Activated B cell treated with CpG ODN at 0.5 μM for 24 hours (primary cell): ENCODE measurements around the gene SEMA3C. TPM values are rescaled to one million over a fixed set of nuclear protein-coding genes. Genes with fewer than 3 reads are reported as not detected.

Experiments
- ATAC-seq: fragments of 200-7000 bp; cut with Tn5 transposase; one replicate; pipeline ENCODE4 v1.10.0; 2021; ENCODE audit warnings: low read depth, mild to moderate bottlenecking, moderate library complexity
- CTCF ChIA-PET: fragments of 350-600 bp; sonication (Branson Sonifier 250); formaldehyde crosslinking; loops from one replicate; lab custom pipeline; 2021; ENCODE audit warnings: antibody characterized with exemption; lab: Charles Lee
- POLR2A ChIA-PET: fragments of 350-600 bp; sonication (Branson Sonifier 250); formaldehyde crosslinking; loops from one replicate; lab custom pipeline; 2021; ENCODE audit warnings: antibody characterized with exemption; lab: Charles Lee
- DNase-seq: peaks from one replicate; pipeline ENCODE4 v3.0.0; 2022
- H3K27ac Mint-ChIP-seq: one replicate; pipeline ENCODE4 v1.8.0; 2020; ENCODE audit warnings: mixed read lengths
- H3K27me3 Mint-ChIP-seq: one replicate; pipeline ENCODE4 v1.8.0; 2021; ENCODE audit warnings: mixed read lengths
- H3K36me3 Mint-ChIP-seq: one replicate; pipeline ENCODE4 v1.8.0; 2021; ENCODE audit warnings: low read depth, mixed read lengths
- H3K4me1 Mint-ChIP-seq: one replicate; pipeline ENCODE4 v1.8.0; 2021; ENCODE audit warnings: mixed read lengths
- H3K4me3 Mint-ChIP-seq: one replicate; pipeline ENCODE4 v1.8.0; 2020; ENCODE audit warnings: mild to moderate bottlenecking, mixed read lengths
- H3K9me3 Mint-ChIP-seq: one replicate; pipeline ENCODE4 v1.8.0; 2020; ENCODE audit warnings: mixed read lengths
- intact Hi-C: fragments of 100-400 bp; cut with micrococcal nuclease; formaldehyde crosslinking; loops from one replicate; pipeline ENCODE4 v1.15.1; 2024
- total RNA-seq: library from RNA; stranded (reverse); gene quantifications from 2 replicates; pipeline ENCODE4 v1.2.3, GENCODE V29; 2022
- TF ChIP-seq, protein P1 (sequence below): fragments of 200-600 bp; IDR thresholded peaks from one replicate; pipeline ENCODE4 v1.8.0; 2022; ENCODE audit warnings: antibody characterized with exemption, mild to moderate bottlenecking

SEMA3C gene
- total RNA-seq, 1 donor from 2014 or later = not detected

DNA sequence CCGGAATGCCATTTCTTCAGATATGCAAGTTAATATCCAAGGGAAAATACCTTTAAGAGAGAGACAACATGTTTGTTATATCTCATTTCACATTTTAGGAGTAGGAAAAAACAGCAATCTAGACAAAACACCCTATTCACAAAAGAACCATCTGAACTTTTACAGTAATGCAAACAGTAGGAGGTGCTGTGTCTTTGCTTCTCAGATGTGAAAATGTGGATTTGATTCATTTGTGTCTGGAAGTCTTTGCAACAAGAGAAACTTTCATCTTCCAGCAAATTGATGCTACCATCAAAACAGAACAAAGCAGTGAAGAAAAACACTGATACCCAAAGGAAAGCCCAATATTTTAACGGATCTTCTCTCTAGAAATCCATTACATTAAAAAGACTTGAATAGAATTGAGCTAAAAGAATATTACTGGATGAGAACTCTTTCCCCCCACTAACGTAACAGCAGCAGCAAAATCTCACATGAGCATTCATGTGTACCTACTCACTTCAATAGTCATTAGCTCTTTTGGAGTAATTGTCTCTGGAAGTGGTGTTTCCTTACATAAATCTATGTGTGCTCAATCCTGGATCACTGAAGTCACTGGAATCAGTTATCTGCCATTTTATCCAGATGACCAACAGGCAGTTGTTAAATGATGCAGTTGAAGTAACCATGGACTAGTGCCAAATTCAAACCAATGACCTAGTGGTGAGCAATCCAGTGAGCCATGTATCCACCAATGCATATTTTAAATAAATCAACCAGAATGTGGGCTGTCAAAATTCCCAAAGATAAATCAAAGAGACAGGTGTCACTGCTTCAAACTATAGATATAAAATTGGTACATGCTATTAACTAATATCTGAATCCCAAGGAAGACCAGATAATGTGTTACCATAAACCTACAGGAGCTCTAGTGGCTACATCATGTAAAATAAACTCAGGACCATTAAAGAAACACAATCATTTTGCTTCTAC lies 1.8 kb downstream of the SEMA3C start:
- no peak for ATAC-seq
- peaks cover 3% of the 10 kb centered on the region for H3K9me3 Mint-ChIP-seq
- DNase-seq = no peak
- TF ChIP-seq, protein P1, sequence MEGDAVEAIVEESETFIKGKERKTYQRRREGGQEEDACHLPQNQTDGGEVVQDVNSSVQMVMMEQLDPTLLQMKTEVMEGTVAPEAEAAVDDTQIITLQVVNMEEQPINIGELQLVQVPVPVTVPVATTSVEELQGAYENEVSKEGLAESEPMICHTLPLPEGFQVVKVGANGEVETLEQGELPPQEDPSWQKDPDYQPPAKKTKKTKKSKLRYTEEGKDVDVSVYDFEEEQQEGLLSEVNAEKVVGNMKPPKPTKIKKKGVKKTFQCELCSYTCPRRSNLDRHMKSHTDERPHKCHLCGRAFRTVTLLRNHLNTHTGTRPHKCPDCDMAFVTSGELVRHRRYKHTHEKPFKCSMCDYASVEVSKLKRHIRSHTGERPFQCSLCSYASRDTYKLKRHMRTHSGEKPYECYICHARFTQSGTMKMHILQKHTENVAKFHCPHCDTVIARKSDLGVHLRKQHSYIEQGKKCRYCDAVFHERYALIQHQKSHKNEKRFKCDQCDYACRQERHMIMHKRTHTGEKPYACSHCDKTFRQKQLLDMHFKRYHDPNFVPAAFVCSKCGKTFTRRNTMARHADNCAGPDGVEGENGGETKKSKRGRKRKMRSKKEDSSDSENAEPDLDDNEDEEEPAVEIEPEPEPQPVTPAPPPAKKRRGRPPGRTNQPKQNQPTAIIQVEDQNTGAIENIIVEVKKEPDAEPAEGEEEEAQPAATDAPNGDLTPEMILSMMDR = no peak
- peaks cover 4% of the 10 kb centered on the region for H3K4me1 Mint-ChIP-seq
- CTCF ChIA-PET = no interaction called here
- intact Hi-C loops = no loop called here
- H3K27ac Mint-ChIP-seq = no peak overlapping the region
- peaks cover 21% of the 10 kb centered on the region for H3K27me3 Mint-ChIP-seq
- POLR2A ChIA-PET = no interaction called here
- no peaks in the 10 kb centered on the region for H3K36me3 Mint-ChIP-seq
- H3K4me3 Mint-ChIP-seq = no peak overlapping the region

GRCh38 chr7:80910228-80910627 lies 8.6 kb downstream of the SEMA3C start:
- Mint-ChIP-seq H3K27ac (no peak overlapping the region), H3K36me3 (no peaks in the 10 kb centered on the region), H3K4me3 (no peak overlapping the region), H3K9me3 (peaks cover 6% of the 10 kb centered on the region), H3K4me1 (no peaks in the 10 kb centered on the region), H3K27me3 (no peaks in the 10 kb centered on the region)
- POLR2A ChIA-PET = no interaction called here
- CTCF ChIA-PET = no interaction called here
- TF ChIP-seq, protein P1 = no peak
- ATAC-seq = no peak
- no peak for DNase-seq
- intact Hi-C loops = no loop called here

DNA sequence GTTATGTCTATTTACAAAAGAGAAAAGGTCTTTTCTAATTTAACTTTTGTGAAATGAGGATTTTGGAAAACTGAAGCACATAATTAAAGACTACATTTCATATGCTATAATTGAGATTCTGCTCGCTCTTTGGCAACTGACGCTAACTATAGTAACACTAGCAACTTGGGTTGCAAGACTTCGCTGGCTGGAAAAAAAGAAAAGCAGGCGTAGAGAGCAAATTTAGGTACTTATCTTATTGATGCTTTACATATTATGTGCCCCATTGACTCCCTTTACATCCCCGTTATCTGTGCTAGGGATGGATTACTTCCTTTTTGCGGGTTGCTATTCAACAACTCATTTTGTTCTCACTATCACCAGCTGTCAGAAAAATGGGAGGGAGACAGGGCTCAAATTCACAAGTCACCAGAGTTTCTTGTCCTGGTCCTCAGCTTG lies 10.5 kb downstream of the SEMA3C start:
- no peaks in the 10 kb centered on the region for H3K36me3 Mint-ChIP-seq
- TF ChIP-seq, protein P1 = no peak
- ChIA-PET POLR2A (no interaction called here), CTCF (no interaction called here)
- no peak for DNase-seq
- intact Hi-C loops = no loop called here
- no peak for ATAC-seq
- H3K27me3 Mint-ChIP-seq = no peaks in the 10 kb centered on the region
- no peaks in the 10 kb centered on the region for H3K4me1 Mint-ChIP-seq
- H3K4me3 Mint-ChIP-seq = no peak overlapping the region
- H3K27ac Mint-ChIP-seq = no peak overlapping the region
- H3K9me3 Mint-ChIP-seq = peaks cover 6% of the 10 kb centered on the region

GRCh38 chr7:80907612-80908011 lies 11.2 kb downstream of the SEMA3C start:
- Mint-ChIP-seq H3K27me3 (no peaks in the 10 kb centered on the region), H3K9me3 (peaks cover 6% of the 10 kb centered on the region), H3K36me3 (no peaks in the 10 kb centered on the region), H3K4me3 (no peak overlapping the region), H3K4me1 (no peaks in the 10 kb centered on the region), H3K27ac (no peak overlapping the region)
- intact Hi-C loops = no loop called here
- ATAC-seq (no peak), DNase-seq (no peak)
- POLR2A ChIA-PET = no interaction called here
- CTCF ChIA-PET = no interaction called here
- TF ChIP-seq, protein P1 = no peak

DNA sequence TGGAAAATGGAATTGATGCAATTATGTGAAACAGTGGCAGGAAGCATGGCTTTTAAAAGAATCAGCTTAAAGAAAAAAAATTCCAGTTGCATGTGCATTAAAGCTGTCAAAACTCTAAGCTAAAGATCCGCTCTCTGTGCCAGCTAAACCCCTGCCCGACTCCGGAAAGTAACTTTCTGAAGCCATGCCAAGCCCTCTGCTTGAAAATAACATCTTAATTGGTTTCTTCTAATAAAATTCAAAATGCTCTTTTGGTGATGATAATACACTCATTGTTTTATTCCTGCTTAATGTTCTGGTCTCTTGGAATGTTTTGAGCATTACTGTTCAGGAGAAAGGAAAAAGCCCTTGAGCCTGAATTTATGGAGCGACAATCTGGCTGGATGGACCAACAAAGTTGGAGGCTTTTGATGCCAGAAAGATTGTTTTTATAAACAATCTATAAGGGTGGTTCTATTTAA lies 11.7 kb downstream of the SEMA3C start:
- Mint-ChIP-seq H3K9me3 (peaks cover 3% of the 10 kb centered on the region), H3K4me1 (no peaks in the 10 kb centered on the region), H3K27ac (no peak overlapping the region), H3K27me3 (no peaks in the 10 kb centered on the region), H3K36me3 (no peaks in the 10 kb centered on the region), H3K4me3 (no peak overlapping the region)
- POLR2A ChIA-PET = no interaction called here
- CTCF ChIA-PET = no interaction called here
- no peak for ATAC-seq
- DNase-seq = no peak
- intact Hi-C loops = no loop called here
- TF ChIP-seq, protein P1 = no peak
